Left forelimb (tissue), 1 donor: ENCODE results near the gene IGIP.
"Not testable (repeated sequence)": the region's sequence is repeated elsewhere in the genome, so short reads cannot be mapped to it uniquely, and the experiment has no call there.

ENCODE experiments used
- DNase-seq: peaks from one replicate; pipeline ENCODE4 v3.0.0-alpha.2; 2018; ENCODE audit warnings: low spot score

Gene IGIP

GRCh38 chr5:140141241-140141640, 15.5 kb downstream of the IGIP start:
- DNase-seq: no peak

GRCh38 chr5:140142246-140142645, 16.5 kb downstream of the IGIP start:
- no peak for DNase-seq

GRCh38 chr5:140142856-140143255, 17.1 kb downstream of the IGIP start:
- DNase-seq: no peak

GRCh38 chr5:140143521-140144258, 18.0 kb downstream of the IGIP start:
- DNase-seq: peak; percentile 36

GRCh38 chr5:140145256-140145655, 19.5 kb downstream of the IGIP start:
- DNase-seq: peak; percentile 63

GRCh38 chr5:140145818-140146522, 20.2 kb downstream of the IGIP start:
- peak; percentile 74 for DNase-seq

- DNase-seq: peak; percentile 49
Observed at GRCh38 chr5:140146523-140146842, 20.7 kb downstream of the IGIP start.

- no peak for DNase-seq
Observed at GRCh38 chr5:140147460-140147859, 21.7 kb downstream of the IGIP start.

GRCh38 chr5:140148508-140148907, 22.8 kb downstream of the IGIP start:
- peak; percentile 61 for DNase-seq

GRCh38 chr5:140150201-140150600, 24.5 kb downstream of the IGIP start:
- DNase-seq: peak; percentile 17

GRCh38 chr5:140151144-140152021, 25.6 kb downstream of the IGIP start:
- DNase-seq: no peak

GRCh38 chr5:140152022-140152999, 26.6 kb downstream of the IGIP start:
- no peak for DNase-seq

- DNase-seq: no peak
Observed at GRCh38 chr5:140153255-140153654, 27.5 kb downstream of the IGIP start.

GRCh38 chr5:140153905-140154304, 28.2 kb downstream of the IGIP start:
- no peak for DNase-seq

- not testable (repeated sequence) for DNase-seq
Observed at GRCh38 chr5:140154710-140155381, 29.1 kb downstream of the IGIP start.

- peak; percentile 90 for DNase-seq
Observed at GRCh38 chr5:140157032-140157781, 31.5 kb downstream of the IGIP start.

- no peak for DNase-seq
Observed at GRCh38 chr5:140159014-140159927, 33.5 kb downstream of the IGIP start.

GRCh38 chr5:140162275-140162674, 36.5 kb downstream of the IGIP start:
- no peak for DNase-seq

GRCh38 chr5:140162781-140163180, 37.0 kb downstream of the IGIP start:
- DNase-seq: no peak
